NCI-H526 treated with DMSO at 0.1 percent for 48 hours (cell line): ENCODE measurements around the gene ARHGAP5.

ENCODE experiments used
- DNase-seq: peaks from one replicate; lab custom pipeline; 2025; lab: John Stamatoyannopoulos, UW

Gene ARHGAP5

GRCh38 chr14:32171469-32171868 lies 94.4 kb downstream of the ARHGAP5 start:
- no peak for DNase-seq

GRCh38 chr14:32183151-32184058 lies 106.3 kb downstream of the ARHGAP5 start:
- DNase-seq = no peak

- no peak for DNase-seq
Observed at GRCh38 chr14:32185097-32185496, 108.0 kb downstream of the ARHGAP5 start.

- no peak for DNase-seq
Observed at GRCh38 chr14:32186248-32186647, 109.1 kb downstream of the ARHGAP5 start.

GRCh38 chr14:32189811-32190210 lies 112.7 kb downstream of the ARHGAP5 start:
- DNase-seq = no peak

- DNase-seq = no peak
Observed at GRCh38 chr14:32190673-32191072, 113.6 kb downstream of the ARHGAP5 start.

- DNase-seq = no peak
Observed at GRCh38 chr14:32192712-32193373, 115.7 kb downstream of the ARHGAP5 start.

GRCh38 chr14:32193532-32193931 lies 116.4 kb downstream of the ARHGAP5 start:
- no peak for DNase-seq

DNA sequence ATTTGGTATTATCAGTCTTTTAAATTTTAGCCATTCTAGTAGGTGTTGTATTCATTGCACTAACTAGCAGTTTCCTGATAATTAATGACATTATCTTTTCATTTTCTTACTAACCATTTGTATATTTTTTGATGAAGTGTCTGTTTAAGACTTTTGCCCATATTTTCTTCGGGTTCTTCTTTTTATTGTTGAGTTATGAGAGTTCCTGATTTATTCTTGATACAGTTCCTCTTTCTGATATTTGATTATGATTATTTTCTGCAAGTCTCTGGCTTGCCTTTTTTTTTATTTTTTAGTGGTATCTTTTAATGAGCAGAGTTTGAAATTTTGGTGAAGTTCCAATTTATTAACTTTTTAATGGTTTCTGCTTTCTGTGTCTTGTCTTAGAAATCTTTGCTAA lies 118.5 kb downstream of the ARHGAP5 start:
- DNase-seq = no peak

DNA sequence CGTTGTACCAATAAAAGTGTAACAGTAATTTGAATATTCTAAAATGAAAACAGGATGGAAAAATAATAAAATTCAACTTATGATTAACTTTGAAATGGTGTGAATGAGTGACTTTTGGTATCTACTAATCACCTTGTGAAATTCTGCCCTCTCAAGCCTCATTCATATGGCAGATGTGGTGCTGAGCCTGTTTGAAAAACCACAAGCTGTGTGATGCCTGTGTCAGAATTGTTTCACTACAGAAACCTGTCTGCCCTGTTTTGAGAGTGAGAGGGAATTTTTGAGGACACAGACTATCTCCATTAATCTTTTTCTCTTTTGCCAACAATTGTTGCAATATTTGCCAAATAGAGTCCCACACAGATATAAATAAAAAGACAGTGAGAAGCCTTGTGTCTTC lies 120.8 kb downstream of the ARHGAP5 start:
- DNase-seq = no peak

DNA sequence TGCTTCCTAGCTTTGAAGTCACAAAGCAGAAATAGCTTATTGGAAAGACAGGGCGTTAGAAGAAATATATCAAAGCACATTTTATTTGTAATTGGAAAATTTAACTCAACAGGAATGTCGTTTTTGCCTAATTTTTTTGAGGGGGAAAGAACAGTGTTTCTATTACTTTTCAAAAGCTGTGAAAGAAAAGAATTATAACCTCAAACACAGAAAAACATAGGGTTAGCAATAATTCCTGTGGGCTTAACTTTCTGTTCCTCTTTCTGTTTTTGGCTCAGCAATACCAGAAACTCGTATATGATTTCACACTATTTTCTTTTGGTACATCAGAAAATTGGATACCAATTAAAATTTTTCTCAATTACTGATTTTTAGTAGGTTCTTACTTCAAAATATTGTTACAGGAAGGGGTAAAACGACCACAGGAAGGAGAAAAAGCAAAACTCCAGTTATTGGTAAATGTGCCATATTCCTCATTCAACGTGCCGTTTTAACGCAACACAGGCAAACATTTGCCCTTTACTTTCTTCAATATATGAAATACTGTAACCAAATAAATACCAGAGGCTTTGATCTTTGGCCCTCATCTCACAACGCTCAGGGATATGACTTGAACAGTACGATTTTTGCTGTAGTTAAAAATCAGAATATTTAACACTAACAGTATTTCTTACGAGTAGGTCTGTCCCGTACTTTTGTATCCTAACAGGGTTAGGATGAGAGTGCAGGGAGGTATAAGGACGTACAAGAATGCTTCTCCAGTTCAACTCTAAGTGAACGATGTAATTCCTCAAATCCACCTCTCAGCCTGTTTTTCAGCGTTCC lies 123.5 kb downstream of the ARHGAP5 start:
- DNase-seq = no peak

- peak; percentile 84 for DNase-seq
Observed at GRCh38 chr14:32201193-32201815, 124.2 kb downstream of the ARHGAP5 start.

GRCh38 chr14:32201816-32202490 lies 124.8 kb downstream of the ARHGAP5 start, which contains the start of gene RNU6-7:
TSS of gene RNU6-7 (plus strand) at chr14:32202045.
- peak; percentile 20 for DNase-seq

GRCh38 chr14:32202491-32202997 lies 125.4 kb downstream of the ARHGAP5 start:
- no peak for DNase-seq

GRCh38 chr14:32202998-32203882 lies 126.1 kb downstream of the ARHGAP5 start, which contains the start of gene RNU6-8:
TSS of gene RNU6-8 (minus strand) at chr14:32203269.
- peak; percentile 73 for DNase-seq

- peak; percentile 58 for DNase-seq
Observed at GRCh38 chr14:32203928-32204357, 126.8 kb downstream of the ARHGAP5 start.

- no peak for DNase-seq
Observed at GRCh38 chr14:32205554-32205953, 128.4 kb downstream of the ARHGAP5 start.

GRCh38 chr14:32205984-32206383 lies 128.9 kb downstream of the ARHGAP5 start:
- no peak for DNase-seq

- no peak for DNase-seq
Observed at GRCh38 chr14:32206552-32206951, 129.4 kb downstream of the ARHGAP5 start.

DNA sequence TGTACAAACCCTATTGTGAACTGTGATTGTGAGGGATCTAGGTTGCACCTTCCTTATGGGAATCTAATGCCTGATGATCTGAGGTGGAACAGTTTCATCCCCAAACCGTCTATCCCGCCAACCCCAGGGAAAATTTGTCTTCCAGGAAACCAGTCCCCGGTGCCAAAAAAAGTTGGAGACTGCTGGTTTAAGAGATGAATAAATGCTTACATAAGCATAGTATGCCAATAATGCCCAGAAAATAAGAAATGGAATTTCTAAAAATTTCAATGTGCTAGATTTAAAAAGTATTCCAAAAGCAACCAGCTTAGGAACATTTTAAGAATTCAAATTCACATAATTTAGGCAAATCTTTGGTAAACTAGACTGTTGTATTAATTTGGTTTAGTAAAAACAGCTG lies 131.4 kb downstream of the ARHGAP5 start:
- DNase-seq = no peak
